Neural cell (in vitro differentiated cells): ENCODE data around the gene USF1. TPM values are rescaled to one million over a fixed set of nuclear protein-coding genes. Genes with fewer than 3 reads are reported as not detected.

Source experiments
- H2AFZ ChIP-seq: fragments of 200-600, 300-800 bp; sonication (generic), shearing (Covaris generic); 2 replicates; pipeline ENCODE4 v1.6.0; 2014; ENCODE audit warnings: low read depth, mild to moderate bottlenecking, antibody characterized with exemption, low read length, moderate library complexity
- H3F3A ChIP-seq: fragments of 200-600 bp; shearing (Covaris generic); 2 replicates; pipeline ENCODE4 v1.6.1; 2016; ENCODE audit warnings: mild to moderate bottlenecking, moderate library complexity, mixed read lengths, antibody characterized with exemption, low read length; ENCODE audit not compliant: insufficient read depth, poor library complexity, severe bottlenecking
- H3K27ac ChIP-seq: fragments of 200-600, 300-800 bp; sonication (generic), shearing (Covaris generic); 2 replicates; pipeline ENCODE4 v1.5.1; 2014; ENCODE audit warnings: mild to moderate bottlenecking, low read length, moderate library complexity
- H3K27me3 ChIP-seq: fragments of 300-800, 200-600 bp; sonication (generic), shearing (Covaris generic); 2 replicates; pipeline ENCODE4 v1.6.0; 2014; ENCODE audit warnings: mild to moderate bottlenecking, low read depth, low read length, moderate library complexity; ENCODE audit not compliant: insufficient read depth
- H3K36me3 ChIP-seq: fragments of 300-800, 200-600 bp; sonication (generic), shearing (Covaris generic); 2 replicates; pipeline ENCODE4 v1.5.1; 2014; ENCODE audit warnings: mild to moderate bottlenecking, antibody characterized with exemption, low read length, moderate library complexity; ENCODE audit not compliant: insufficient read depth
- H3K4me2 ChIP-seq: fragments of 300-800, 200-600 bp; sonication (generic), shearing (Covaris generic); 2 replicates; pipeline ENCODE4 v1.6.0; 2014; ENCODE audit warnings: mild to moderate bottlenecking, low read length
- H3K4me3 ChIP-seq: fragments of 300-800, 200-600 bp; sonication (generic), shearing (Covaris generic); 2 replicates; pipeline ENCODE4 v1.5.1; 2014; ENCODE audit warnings: mild to moderate bottlenecking, low read length, moderate library complexity
- H3K79me2 ChIP-seq: fragments of 200-600 bp; shearing (Covaris generic); replicated peaks from 2 replicates; pipeline ENCODE4 v1.6.0; 2014; ENCODE audit warnings: mild to moderate bottlenecking, low read length, moderate library complexity; ENCODE audit not compliant: insufficient read depth
- H3K9ac ChIP-seq: fragments of 300-800, 200-600 bp; sonication (generic), shearing (Covaris generic); 2 replicates; pipeline ENCODE4 v1.6.1; 2016; ENCODE audit warnings: mild to moderate bottlenecking, low read length, mixed read lengths
- H3K9me2 ChIP-seq: fragments of 200-600 bp; shearing (Covaris generic); 2 replicates; pipeline ENCODE4 v1.6.1; 2016; ENCODE audit warnings: mild to moderate bottlenecking, low read length, mixed read lengths; ENCODE audit not compliant: insufficient read depth
- H3K9me3 ChIP-seq: fragments of 200-600, 300-800 bp; sonication (generic), shearing (Covaris generic); 2 replicates; pipeline ENCODE4 v1.6.1; 2016; ENCODE audit warnings: mild to moderate bottlenecking, mixed run types, low read length, moderate library complexity, mixed read lengths
- H4K20me1 ChIP-seq: fragments of 200-600 bp; shearing (Covaris generic); 2 replicates; pipeline ENCODE4 v1.6.1; 2016; ENCODE audit warnings: mild to moderate bottlenecking, mixed run types; ENCODE audit not compliant: insufficient read depth
- CTCF ChIP-seq: fragments of 450-650 bp; IDR thresholded peaks from 2 replicates; pipeline ENCODE4 v1.5.1; 2014; ENCODE audit warnings: antibody characterized with exemption, mild to moderate bottlenecking, moderate library complexity; ENCODE audit not compliant: poor library complexity, severe bottlenecking
- EP300 ChIP-seq: fragments of 450-650 bp; conservative IDR thresholded peaks from 2 replicates; pipeline ENCODE4 v1.6.1; 2014; ENCODE audit warnings: antibody characterized with exemption, mild to moderate bottlenecking, moderate library complexity; ENCODE audit not compliant: poor library complexity, severe bottlenecking
- EZH2 ChIP-seq: fragments of 200-600, 300-800 bp; shearing (Covaris generic), sonication (generic); IDR thresholded peaks from 2 replicates; pipeline ENCODE4 v1.6.1; 2014; ENCODE audit warnings: antibody characterized with exemption, low read length, borderline replicate concordance, mild to moderate bottlenecking; ENCODE audit not compliant: insufficient read depth, poor library complexity, severe bottlenecking
- MXI1 ChIP-seq: fragments of 450-650 bp; conservative IDR thresholded peaks from 2 replicates; pipeline ENCODE4 v1.6.1; 2014; ENCODE audit warnings: antibody characterized with exemption, mild to moderate bottlenecking; ENCODE audit not compliant: poor library complexity, severe bottlenecking
- POLR2AphosphoS5 ChIP-seq: IDR thresholded peaks from 2 replicates; pipeline ENCODE4 v1.6.1; 2012
- REST ChIP-seq: IDR thresholded peaks from 2 replicates; pipeline ENCODE4 v1.6.1; 2012; ENCODE audit warnings: borderline replicate concordance
- SMC3 ChIP-seq: fragments of 450-650 bp; conservative IDR thresholded peaks from 2 replicates; pipeline ENCODE4 v1.6.1; 2014; ENCODE audit warnings: antibody characterized with exemption, mild to moderate bottlenecking, moderate library complexity; ENCODE audit not compliant: poor library complexity
- polyA plus RNA-seq: library from polyadenylated mRNA; depleted of rRNA; stranded (reverse); fragments of >200 nt; gene quantifications from 2 replicates; pipeline ENCODE4 v1.2.3, GENCODE V29; 2014

Gene USF1
- polyA plus RNA-seq, 1 donor from 2014 or later, result 366 TPM

- H3K27me3 ChIP-seq, result no peaks in the 10 kb centered on the region
- H3K9me3 ChIP-seq, result no peaks in the 10 kb centered on the region
- H3K79me2 ChIP-seq, result no peaks in the 10 kb centered on the region
- H3F3A ChIP-seq, result no peaks in the 10 kb centered on the region
- H3K9ac ChIP-seq, result no peak overlapping the region
- H3K27ac ChIP-seq, result no peak overlapping the region
- no peaks in the 10 kb centered on the region for H3K9me2 ChIP-seq
- no peak overlapping the region for H3K4me2 ChIP-seq
- no peak for TF ChIP-seq REST
- no peak for TF ChIP-seq POLR2AphosphoS5
- TF ChIP-seq SMC3, result no peak
- no peak for TF ChIP-seq EZH2
- no peak for TF ChIP-seq EP300
- no peak for TF ChIP-seq CTCF
- H2AFZ ChIP-seq, result no peak overlapping the region
- H3K4me3 ChIP-seq, result no peak overlapping the region
- no peaks in the 10 kb centered on the region for H4K20me1 ChIP-seq
- H3K36me3 ChIP-seq, result no peaks in the 10 kb centered on the region
Observed at GRCh38 chr1:161090617-161091016, 44.8 kb upstream of the USF1 start.

- Histone ChIP-seq H3K4me2 (no peak overlapping the region), H2AFZ (no peak overlapping the region), H3K9ac (no peak overlapping the region), H3K4me3 (no peak overlapping the region), H4K20me1 (no peaks in the 10 kb centered on the region), H3K9me2 (no peaks in the 10 kb centered on the region), H3K36me3 (no peaks in the 10 kb centered on the region), H3K27ac (no peak overlapping the region), H3K79me2 (no peaks in the 10 kb centered on the region), H3K27me3 (no peaks in the 10 kb centered on the region), H3K9me3 (no peaks in the 10 kb centered on the region), H3F3A (no peaks in the 10 kb centered on the region)
- TF ChIP-seq REST (no peak), EP300 (no peak), SMC3 (no peak), POLR2AphosphoS5 (no peak), CTCF (no peak), MXI1 (no peak)
Observed at GRCh38 chr1:161089938-161090337, 44.2 kb upstream of the USF1 start.
